ENCODE results near the gene SPIRE2. TPM values are rescaled to one million over a fixed set of nuclear protein-coding genes. Genes with fewer than 3 reads are reported as not detected.
A peak's percentile ranks its signal among the peaks of the same experiment; 100 is the strongest.

SPIRE2 gene
- total and polyA plus RNA-seq, 12 donors: 2.8 to 14.4 (median 5.0) TPM

DNA sequence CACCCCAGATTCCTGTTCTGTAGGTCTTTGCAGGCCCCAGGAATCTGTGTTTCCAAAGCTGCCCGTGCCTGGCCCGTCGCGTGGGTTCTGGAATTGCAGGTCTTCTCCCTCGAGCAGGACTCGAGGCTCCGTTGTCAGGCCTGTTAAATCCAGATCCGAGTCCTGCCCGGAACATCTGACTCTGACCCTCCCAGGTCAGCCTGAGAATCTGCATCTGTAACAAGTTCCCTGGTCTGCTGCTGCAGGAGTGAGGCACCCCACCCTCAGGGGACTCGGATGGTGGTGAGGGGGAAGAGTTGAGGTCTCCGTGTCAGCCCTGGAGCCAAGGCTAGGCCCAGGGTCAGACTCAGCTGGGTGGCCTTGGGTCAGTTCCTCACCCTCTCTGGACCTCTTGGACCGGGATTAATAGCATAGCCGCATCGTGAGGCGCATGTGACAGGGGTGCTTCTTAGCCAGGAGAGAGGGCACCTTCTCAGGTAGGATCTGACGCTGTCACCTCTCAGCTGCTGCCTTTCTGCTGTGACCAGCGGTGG is 8.8 kb downstream of the SPIRE2 start:
- 80 to 94% (median 88%) methylated on average over 9 to 17 of the region's 17 CpGs for WGBS, 4 donors
- Histone ChIP-seq H3K27ac (peak overlapping the region in 1 of 5 donors; percentile 45), H3K9me3 (replicated peaks in 1 of 3) (no peaks in the 10 kb centered on the region)

DNA sequence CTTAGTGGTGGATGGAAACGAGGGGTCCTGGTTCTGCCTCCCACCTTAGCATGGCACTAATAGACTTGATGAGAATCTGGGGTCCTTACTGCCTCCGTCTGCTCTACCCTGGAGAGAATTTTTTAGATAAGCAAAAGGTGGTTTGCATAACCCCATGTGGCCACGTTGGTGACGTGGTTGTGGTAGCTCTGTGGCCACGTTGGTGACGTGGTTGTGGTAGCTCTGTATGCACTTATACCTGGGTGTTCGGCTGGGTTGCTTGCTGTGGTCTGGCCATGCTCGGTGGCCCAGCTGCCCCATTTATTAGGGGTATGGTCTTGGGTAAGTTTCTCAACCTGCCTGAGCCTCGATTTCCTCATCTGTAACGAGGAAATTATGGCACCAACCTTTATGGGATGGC is 13.0 kb downstream of the SPIRE2 start:
- Histone ChIP-seq H3K9me3 (replicated peaks in 1 of 3) (no peaks in the 10 kb centered on the region), H3K27me3 (no peaks in the 10 kb centered on the region), H3K4me3 (no peak overlapping the region), H3K27ac (no peak overlapping the region), H3K4me1 (replicated peaks in 1 of 2) (no peaks in the 10 kb centered on the region), H3K36me3 (replicated peaks in 1 of 2) (no peaks in the 10 kb centered on the region)
- TF ChIP-seq POLR2A (IDR thresholded peaks at IDR 0.05): no peak
- TF ChIP-seq, protein P1, sequence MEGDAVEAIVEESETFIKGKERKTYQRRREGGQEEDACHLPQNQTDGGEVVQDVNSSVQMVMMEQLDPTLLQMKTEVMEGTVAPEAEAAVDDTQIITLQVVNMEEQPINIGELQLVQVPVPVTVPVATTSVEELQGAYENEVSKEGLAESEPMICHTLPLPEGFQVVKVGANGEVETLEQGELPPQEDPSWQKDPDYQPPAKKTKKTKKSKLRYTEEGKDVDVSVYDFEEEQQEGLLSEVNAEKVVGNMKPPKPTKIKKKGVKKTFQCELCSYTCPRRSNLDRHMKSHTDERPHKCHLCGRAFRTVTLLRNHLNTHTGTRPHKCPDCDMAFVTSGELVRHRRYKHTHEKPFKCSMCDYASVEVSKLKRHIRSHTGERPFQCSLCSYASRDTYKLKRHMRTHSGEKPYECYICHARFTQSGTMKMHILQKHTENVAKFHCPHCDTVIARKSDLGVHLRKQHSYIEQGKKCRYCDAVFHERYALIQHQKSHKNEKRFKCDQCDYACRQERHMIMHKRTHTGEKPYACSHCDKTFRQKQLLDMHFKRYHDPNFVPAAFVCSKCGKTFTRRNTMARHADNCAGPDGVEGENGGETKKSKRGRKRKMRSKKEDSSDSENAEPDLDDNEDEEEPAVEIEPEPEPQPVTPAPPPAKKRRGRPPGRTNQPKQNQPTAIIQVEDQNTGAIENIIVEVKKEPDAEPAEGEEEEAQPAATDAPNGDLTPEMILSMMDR (IDR thresholded peaks at IDR 0.05): no peak
- intact Hi-C loops (cut with DNase I): no loop called here
- DNase-seq: no peak
- 73 to 84% (median 79%) methylated on average over 4 to 10 of the region's 10 CpGs for WGBS, 4 donors

More for the DNA sequence above, 8.8 kb downstream of the SPIRE2 start:
- no peaks in the 10 kb centered on the region for H3K36me3 ChIP-seq (replicated peaks in 1 of 2)
- no peaks in the 10 kb centered on the region for H3K27me3 ChIP-seq
- no peak overlapping the region for H3K4me3 ChIP-seq
- TF ChIP-seq POLR2A (IDR thresholded peaks at IDR 0.05): no peak
- TF ChIP-seq, protein P1 (IDR thresholded peaks at IDR 0.05): no peak
- no peak for DNase-seq
- intact Hi-C loops (cut with DNase I): no loop called here
- H3K4me1 ChIP-seq (replicated peaks in 1 of 2): no peaks in the 10 kb centered on the region

DNA sequence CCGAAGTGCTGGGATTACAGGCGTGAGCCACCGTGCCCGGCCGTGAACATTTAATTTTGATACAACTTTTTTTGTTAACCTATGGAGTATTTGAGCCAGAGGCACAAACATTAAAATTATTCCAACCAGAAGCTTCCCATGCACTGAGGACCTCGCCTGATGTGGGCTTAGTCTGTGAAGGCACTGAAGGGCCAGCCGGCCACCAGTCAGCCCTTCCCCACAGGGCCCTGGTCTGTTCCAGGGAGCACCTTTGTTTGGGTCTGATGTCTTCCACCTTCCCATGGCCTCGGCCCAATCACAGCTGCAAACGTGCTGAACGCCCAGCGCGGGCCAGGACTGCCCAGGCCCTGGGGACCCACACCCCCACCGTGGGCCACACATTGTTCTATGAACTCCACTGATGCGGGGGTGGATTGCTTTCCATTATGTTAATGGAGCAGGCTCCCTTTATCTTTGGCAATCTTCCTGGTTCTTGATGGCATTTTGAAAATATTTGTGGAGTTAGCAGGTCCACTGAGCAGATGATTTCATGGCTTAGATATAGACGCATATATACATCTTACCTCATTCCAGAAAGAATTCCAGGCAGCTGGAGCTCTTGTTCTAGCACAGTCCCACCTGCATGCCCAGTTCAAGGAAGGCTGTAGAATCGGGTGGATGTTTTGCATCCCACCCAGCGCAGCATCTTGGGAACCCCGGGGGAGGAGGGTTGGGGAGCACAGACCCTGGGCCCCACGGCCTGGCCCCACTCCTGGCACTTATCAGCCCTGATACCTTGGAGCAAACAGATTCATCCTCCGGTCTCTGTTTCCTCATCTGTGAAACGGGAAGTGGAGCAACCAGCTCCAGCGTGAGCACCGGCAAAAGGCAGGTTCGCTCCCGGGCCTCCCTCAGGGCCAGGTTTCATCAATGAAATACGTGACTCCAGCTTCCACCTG is 14.5 kb downstream of the SPIRE2 start:
- Histone ChIP-seq H3K36me3 (replicated peaks in 1 of 2) (no peaks in the 10 kb centered on the region), H3K4me1 (replicated peaks in 1 of 2) (no peaks in the 10 kb centered on the region), H3K9me3 (replicated peaks in 1 of 3) (no peaks in the 10 kb centered on the region), H3K27ac (no peak overlapping the region), H3K27me3 (no peaks in the 10 kb centered on the region), H3K4me3 (no peak overlapping the region)
- TF ChIP-seq, protein P1 (IDR thresholded peaks at IDR 0.05): no peak
- no peak for TF ChIP-seq POLR2A (IDR thresholded peaks at IDR 0.05)
- WGBS, 4 donors: 80 to 89% (median 84%) methylated on average over 9 to 26 of the region's 26 CpGs
- DNase-seq: no peak
- intact Hi-C loops (cut with DNase I): no loop called here

DNA sequence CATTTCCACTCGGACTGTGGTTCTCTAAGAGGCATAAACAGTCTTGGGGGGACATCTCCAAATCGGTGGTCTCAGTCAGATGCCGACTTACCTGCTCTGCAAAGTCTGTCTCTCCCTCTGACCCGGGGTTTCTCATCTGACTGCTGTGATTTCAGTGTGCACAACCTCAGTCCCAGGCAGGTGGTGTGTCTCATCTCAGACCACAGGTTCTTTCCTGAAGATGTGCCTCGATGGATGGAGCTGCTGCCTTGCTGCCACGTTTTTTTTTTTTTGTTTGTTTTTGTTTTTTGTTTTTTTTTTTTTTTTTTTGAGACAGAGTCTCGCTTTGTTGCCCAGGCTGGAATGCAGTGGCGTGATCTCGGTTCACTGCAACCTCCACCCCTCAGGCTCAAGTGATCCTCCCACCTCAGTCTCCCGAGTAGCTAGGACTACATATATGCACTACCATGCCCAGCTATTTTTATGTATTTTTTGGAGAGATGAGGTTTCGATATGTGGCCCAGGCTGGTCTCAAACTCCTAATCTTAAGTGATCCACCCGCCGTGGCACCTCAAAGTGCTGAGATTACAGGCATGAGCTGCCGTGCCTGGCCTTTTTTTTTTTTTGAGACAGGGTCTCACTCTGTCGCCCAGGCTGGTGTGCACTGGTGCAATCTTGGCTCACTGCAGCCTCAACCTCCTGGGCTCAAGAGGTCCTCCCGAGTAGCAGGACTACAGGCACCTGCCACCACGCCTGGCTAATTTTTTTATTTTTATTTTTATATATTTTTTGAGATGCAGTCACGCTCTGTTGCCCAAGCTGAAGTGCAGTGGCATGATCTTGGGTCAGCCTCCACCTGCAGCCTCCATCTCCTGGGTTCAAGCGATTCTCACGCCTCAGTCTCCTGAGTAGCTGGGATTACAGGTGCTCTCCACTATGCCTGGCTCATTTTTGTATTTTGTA is 15.4 kb downstream of the SPIRE2 start:
- DNase-seq: no peak
- intact Hi-C loops (cut with DNase I): no loop called here
- 76 to 86% (median 82%) methylated on average over 16 to 19 of the region's 20 CpGs for WGBS, 4 donors
- TF ChIP-seq, protein P1 (IDR thresholded peaks at IDR 0.05): no peak
- no peak overlapping the region for H3K4me3 ChIP-seq
- H3K27me3 ChIP-seq: no peaks in the 10 kb centered on the region
- no peaks in the 10 kb centered on the region for H3K9me3 ChIP-seq (replicated peaks in 1 of 3)
- no peaks in the 10 kb centered on the region for H3K4me1 ChIP-seq (replicated peaks in 1 of 2)
- no peak overlapping the region for H3K27ac ChIP-seq
- H3K36me3 ChIP-seq (replicated peaks in 1 of 2): no peaks in the 10 kb centered on the region
